ENCODE data around the gene SIT1. TPM values are rescaled to one million over a fixed set of nuclear protein-coding genes. Genes with fewer than 3 reads are reported as not detected.

SIT1 gene
- polyA plus RNA-seq (2013, experiment 1 of 2): 0.87 TPM
- polyA plus RNA-seq (2013, experiment 2 of 2): 0.91 TPM

- Histone ChIP-seq H3K36me3 (ENCODE audit: control insufficient read depth, insufficient read depth, low read length) (no peaks in the 10 kb centered on the region), H2BK120ac (ENCODE audit: low read depth, low read length) (no peak within 1 kb of the TSS), H3K18ac (ENCODE audit: low read length) (no peak within 1 kb of the TSS), H2BK5ac (ENCODE audit: low read length) (no peak within 1 kb of the TSS), H3K79me1 (ENCODE audit: low read length) (no peaks in the 10 kb centered on the region), H2AK5ac (ENCODE audit: low read length) (no peak within 1 kb of the TSS), H3K4ac (ENCODE audit: low read depth, low read length) (no peak within 1 kb of the TSS), H3K4me3 (ENCODE audit: low read length) (no peak within 1 kb of the TSS), H3K56ac (ENCODE audit: low read length) (no peak within 1 kb of the TSS), H4K5ac (ENCODE audit: low read length) (no peak within 1 kb of the TSS), H3K9ac (ENCODE audit: low read length) (no peak within 1 kb of the TSS), H3K23ac (ENCODE audit: low read length) (no peak within 1 kb of the TSS), H4K8ac (ENCODE audit: low read depth, low read length) (no peak within 1 kb of the TSS), H3K79me2 (ENCODE audit: control insufficient read depth, insufficient read depth, low read length) (no peaks in the 10 kb centered on the region), H3K27ac (ENCODE audit: low read depth, low read length) (no peak within 1 kb of the TSS), H2BK15ac (replicated peaks; ENCODE audit: low read depth) (no peak within 1 kb of the TSS), H3K4me1 (ENCODE audit: control insufficient read depth, low read depth, low read length) (no peaks in the 10 kb centered on the region), H3K27me3 (ENCODE audit: insufficient read depth, low read length, poor library complexity) (no peaks in the 10 kb centered on the region), H3K4me2 (ENCODE audit: low read length) (no peak within 1 kb of the TSS)
- no peak for DNase-seq
- WGBS (ENCODE audit: extremely low coverage, insufficient coverage, low lambda C conversion rate): no CpG with 5 or more reads among the region's 22 CpGs
These were observed at the start of gene SIT1 for GRCh38 chr9:35650341-35651158. Gene SIT1, minus strand, starts transcription at chr9:35650931. Its CDS starts 78 bp downstream, at chr9:35650853.

- Histone ChIP-seq H3K4me3 (ENCODE audit: low read length) (no peak overlapping the region), H3K23ac (ENCODE audit: low read length) (no peak overlapping the region), H3K56ac (ENCODE audit: low read length) (no peak overlapping the region), H4K5ac (ENCODE audit: low read length) (no peak overlapping the region), H3K4me2 (ENCODE audit: low read length) (no peak overlapping the region), H3K27ac (ENCODE audit: low read depth, low read length) (no peak overlapping the region), H2AK5ac (ENCODE audit: low read length) (no peak overlapping the region), H2BK120ac (ENCODE audit: low read depth, low read length) (no peak overlapping the region), H3K9ac (ENCODE audit: low read length) (no peak overlapping the region), H3K18ac (ENCODE audit: low read length) (no peak overlapping the region), H3K79me1 (ENCODE audit: low read length) (no peaks in the 10 kb centered on the region), H3K4ac (ENCODE audit: low read depth, low read length) (no peak overlapping the region), H3K36me3 (ENCODE audit: control insufficient read depth, insufficient read depth, low read length) (peaks cover 52% of the 10 kb centered on the region), H3K27me3 (ENCODE audit: insufficient read depth, low read length, poor library complexity) (no peaks in the 10 kb centered on the region), H3K4me1 (ENCODE audit: control insufficient read depth, low read depth, low read length) (no peaks in the 10 kb centered on the region), H2BK15ac (replicated peaks; ENCODE audit: low read depth) (no peak overlapping the region), H3K79me2 (ENCODE audit: control insufficient read depth, insufficient read depth, low read length) (no peaks in the 10 kb centered on the region), H4K8ac (ENCODE audit: low read depth, low read length) (no peak overlapping the region), H2BK5ac (ENCODE audit: low read length) (no peak overlapping the region)
- WGBS (ENCODE audit: extremely low coverage, insufficient coverage, low lambda C conversion rate): no CpG with 5 or more reads among the region's 11 CpGs
- DNase-seq: no peak
These were observed 49.3 kb upstream of the SIT1 start for GRCh38 chr9:35700031-35700430.

GRCh38 chr9:35698231-35698630 lies 47.5 kb upstream of the SIT1 start:
- H3K4me2 ChIP-seq (ENCODE audit: low read length): no peak overlapping the region
- no peak overlapping the region for H3K4me3 ChIP-seq (ENCODE audit: low read length)
- no peak overlapping the region for H3K9ac ChIP-seq (ENCODE audit: low read length)
- no peak overlapping the region for H4K5ac ChIP-seq (ENCODE audit: low read length)
- no peak overlapping the region for H3K27ac ChIP-seq (ENCODE audit: low read depth, low read length)
- H3K79me1 ChIP-seq (ENCODE audit: low read length): no peaks in the 10 kb centered on the region
- no peaks in the 10 kb centered on the region for H3K27me3 ChIP-seq (ENCODE audit: insufficient read depth, low read length, poor library complexity)
- no peak overlapping the region for H2BK5ac ChIP-seq (ENCODE audit: low read length)
- H3K36me3 ChIP-seq (ENCODE audit: control insufficient read depth, insufficient read depth, low read length): peaks cover 36% of the 10 kb centered on the region
- no peak for DNase-seq
- no peak overlapping the region for H3K23ac ChIP-seq (ENCODE audit: low read length)
- H3K18ac ChIP-seq (ENCODE audit: low read length): no peak overlapping the region
- H3K4ac ChIP-seq (ENCODE audit: low read depth, low read length): no peak overlapping the region
- no peak overlapping the region for H2BK15ac ChIP-seq (replicated peaks; ENCODE audit: low read depth)
- no peak overlapping the region for H3K56ac ChIP-seq (ENCODE audit: low read length)
- no peak overlapping the region for H2BK120ac ChIP-seq (ENCODE audit: low read depth, low read length)
- no peaks in the 10 kb centered on the region for H3K79me2 ChIP-seq (ENCODE audit: control insufficient read depth, insufficient read depth, low read length)
- WGBS (ENCODE audit: extremely low coverage, insufficient coverage, low lambda C conversion rate): no CpG with 5 or more reads among the region's 5 CpGs
- H4K8ac ChIP-seq (ENCODE audit: low read depth, low read length): no peak overlapping the region
- no peaks in the 10 kb centered on the region for H3K4me1 ChIP-seq (ENCODE audit: control insufficient read depth, low read depth, low read length)
- no peak overlapping the region for H2AK5ac ChIP-seq (ENCODE audit: low read length)

GRCh38 chr9:35697486-35697885 lies 46.8 kb upstream of the SIT1 start:
- no peak overlapping the region for H2BK15ac ChIP-seq (replicated peaks; ENCODE audit: low read depth)
- no peak overlapping the region for H3K9ac ChIP-seq (ENCODE audit: low read length)
- H3K27me3 ChIP-seq (ENCODE audit: insufficient read depth, low read length, poor library complexity): no peaks in the 10 kb centered on the region
- H3K23ac ChIP-seq (ENCODE audit: low read length): no peak overlapping the region
- no peak overlapping the region for H3K4me2 ChIP-seq (ENCODE audit: low read length)
- WGBS (ENCODE audit: extremely low coverage, insufficient coverage, low lambda C conversion rate): no CpG with 5 or more reads among the region's 14 CpGs
- no peaks in the 10 kb centered on the region for H3K79me2 ChIP-seq (ENCODE audit: control insufficient read depth, insufficient read depth, low read length)
- H3K56ac ChIP-seq (ENCODE audit: low read length): no peak overlapping the region
- no peak overlapping the region for H3K4ac ChIP-seq (ENCODE audit: low read depth, low read length)
- H3K18ac ChIP-seq (ENCODE audit: low read length): no peak overlapping the region
- no peak overlapping the region for H2AK5ac ChIP-seq (ENCODE audit: low read length)
- H3K79me1 ChIP-seq (ENCODE audit: low read length): no peaks in the 10 kb centered on the region
- DNase-seq: no peak
- peaks cover 31% of the 10 kb centered on the region for H3K36me3 ChIP-seq (ENCODE audit: control insufficient read depth, insufficient read depth, low read length)
- H2BK5ac ChIP-seq (ENCODE audit: low read length): no peak overlapping the region
- no peak overlapping the region for H4K5ac ChIP-seq (ENCODE audit: low read length)
- H4K8ac ChIP-seq (ENCODE audit: low read depth, low read length): no peak overlapping the region
- no peak overlapping the region for H3K4me3 ChIP-seq (ENCODE audit: low read length)
- H2BK120ac ChIP-seq (ENCODE audit: low read depth, low read length): no peak overlapping the region
- no peaks in the 10 kb centered on the region for H3K4me1 ChIP-seq (ENCODE audit: control insufficient read depth, low read depth, low read length)
- H3K27ac ChIP-seq (ENCODE audit: low read depth, low read length): no peak overlapping the region

GRCh38 chr9:35696520-35697215 lies 45.9 kb upstream of the SIT1 start:
- no peak overlapping the region for H3K56ac ChIP-seq (ENCODE audit: low read length)
- H2BK5ac ChIP-seq (ENCODE audit: low read length): no peak overlapping the region
- H3K4ac ChIP-seq (ENCODE audit: low read depth, low read length): no peak overlapping the region
- H3K9ac ChIP-seq (ENCODE audit: low read length): no peak overlapping the region
- no peaks in the 10 kb centered on the region for H3K4me1 ChIP-seq (ENCODE audit: control insufficient read depth, low read depth, low read length)
- no peaks in the 10 kb centered on the region for H3K79me1 ChIP-seq (ENCODE audit: low read length)
- no peak overlapping the region for H3K4me3 ChIP-seq (ENCODE audit: low read length)
- H4K5ac ChIP-seq (ENCODE audit: low read length): no peak overlapping the region
- DNase-seq: peak; percentile 72
- WGBS (ENCODE audit: extremely low coverage, insufficient coverage, low lambda C conversion rate): no CpG with 5 or more reads among the region's 9 CpGs
- no peak overlapping the region for H2BK120ac ChIP-seq (ENCODE audit: low read depth, low read length)
- no peak overlapping the region for H3K27ac ChIP-seq (ENCODE audit: low read depth, low read length)
- H2BK15ac ChIP-seq (replicated peaks; ENCODE audit: low read depth): no peak overlapping the region
- no peak overlapping the region for H2AK5ac ChIP-seq (ENCODE audit: low read length)
- H3K4me2 ChIP-seq (ENCODE audit: low read length): no peak overlapping the region
- no peak overlapping the region for H3K23ac ChIP-seq (ENCODE audit: low read length)
- no peak overlapping the region for H3K18ac ChIP-seq (ENCODE audit: low read length)
- H3K36me3 ChIP-seq (ENCODE audit: control insufficient read depth, insufficient read depth, low read length): peaks cover 27% of the 10 kb centered on the region
- H3K27me3 ChIP-seq (ENCODE audit: insufficient read depth, low read length, poor library complexity): no peaks in the 10 kb centered on the region
- no peak overlapping the region for H4K8ac ChIP-seq (ENCODE audit: low read depth, low read length)
- H3K79me2 ChIP-seq (ENCODE audit: control insufficient read depth, insufficient read depth, low read length): no peaks in the 10 kb centered on the region

Data from mesendoderm (in vitro differentiated cells).